LHCN-M2 (cell line): ENCODE results near the gene GRIK4. TPM values are rescaled to one million over a fixed set of nuclear protein-coding genes. Genes with fewer than 3 reads are reported as not detected.

ENCODE experiments used
- DNase-seq: peaks from one replicate; pipeline ENCODE4 v3.0.0-alpha.2; 2012; ENCODE audit warnings: low read depth
- total RNA-seq: library from RNA; depleted of rRNA; stranded (reverse); fragments of >200 nt; gene quantifications from 2 replicates; pipeline ENCODE4 v1.2.3, GENCODE V29; 2014

The GRIK4 gene
- total RNA-seq, 1 experiment from 2014 or later: 0.06 TPM

DNA sequence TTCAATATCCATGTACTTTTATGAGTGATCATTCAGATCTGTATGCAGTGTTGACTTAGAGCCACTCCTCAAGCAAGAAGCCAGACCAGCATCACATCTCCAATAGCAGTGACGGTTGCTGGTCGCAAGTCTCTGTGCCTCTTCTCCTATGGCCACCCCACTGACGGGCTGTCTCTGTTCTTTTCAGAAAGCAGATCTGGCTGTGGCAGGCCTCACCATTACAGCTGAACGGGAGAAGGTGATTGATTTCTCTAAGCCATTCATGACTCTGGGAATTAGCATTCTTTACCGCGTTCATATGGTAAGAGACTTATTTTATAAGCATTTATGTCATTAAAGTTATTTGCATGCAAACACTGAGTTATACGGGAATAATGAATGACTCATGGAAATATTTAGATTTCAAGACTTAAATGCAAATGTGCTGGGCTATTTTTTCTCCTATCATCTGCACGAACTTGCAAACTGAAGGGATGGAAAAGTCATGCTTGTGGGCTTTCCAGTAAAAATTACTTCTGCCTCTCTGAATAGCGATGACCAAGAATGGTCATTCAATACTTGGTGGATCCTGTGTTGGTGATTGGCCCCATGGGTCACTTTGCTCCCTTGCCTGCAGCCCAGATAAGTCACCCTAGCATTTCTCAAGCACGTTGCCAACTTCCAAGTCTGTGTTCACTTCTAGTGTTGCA lies 428.8 kb downstream of the GRIK4 start:
- DNase-seq: no peak

DNA sequence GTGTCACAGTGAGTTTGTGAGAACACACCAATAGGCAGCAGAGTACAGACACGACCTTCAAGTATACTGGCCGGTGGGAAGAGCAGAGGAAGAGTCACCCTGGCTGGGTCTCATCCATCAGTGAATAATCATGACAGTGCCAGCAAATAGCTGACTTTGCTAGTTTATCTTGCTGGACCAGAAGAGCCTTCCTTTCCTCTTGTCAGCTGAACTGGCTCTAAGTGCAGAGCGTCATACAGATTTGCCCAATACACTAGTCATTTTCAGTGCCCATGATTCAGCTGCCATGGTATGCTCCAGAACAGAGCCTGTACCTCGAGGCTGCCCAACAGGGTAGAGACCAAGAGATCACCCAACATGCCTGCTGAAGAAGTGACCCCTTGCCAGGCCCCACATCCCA lies 429.5 kb downstream of the GRIK4 start:
- no peak for DNase-seq

GRCh38 chr11:120942701-120943100 lies 431.2 kb downstream of the GRIK4 start:
- DNase-seq: no peak

DNA sequence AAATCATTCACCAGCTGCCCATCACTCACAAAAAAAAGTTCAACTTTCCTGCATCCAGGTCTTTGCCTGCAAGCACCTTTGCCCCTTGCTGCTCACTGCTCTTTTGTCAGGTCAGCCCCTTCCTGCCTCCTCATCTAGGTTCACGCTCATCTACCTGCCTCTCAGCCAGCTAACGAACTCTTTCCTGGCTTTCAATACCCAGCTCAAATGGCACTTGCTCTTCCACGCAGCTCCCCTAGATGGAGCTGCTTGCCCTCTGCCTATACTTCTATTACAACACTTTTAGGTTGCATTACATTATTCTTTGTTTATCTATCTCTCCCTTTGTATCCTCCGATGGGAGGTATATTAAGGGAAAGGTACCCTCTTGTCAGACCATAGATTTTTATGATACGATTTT lies 433.5 kb downstream of the GRIK4 start:
- DNase-seq: no peak

GRCh38 chr11:120950880-120951279 lies 439.3 kb downstream of the GRIK4 start:
- DNase-seq: no peak

DNA sequence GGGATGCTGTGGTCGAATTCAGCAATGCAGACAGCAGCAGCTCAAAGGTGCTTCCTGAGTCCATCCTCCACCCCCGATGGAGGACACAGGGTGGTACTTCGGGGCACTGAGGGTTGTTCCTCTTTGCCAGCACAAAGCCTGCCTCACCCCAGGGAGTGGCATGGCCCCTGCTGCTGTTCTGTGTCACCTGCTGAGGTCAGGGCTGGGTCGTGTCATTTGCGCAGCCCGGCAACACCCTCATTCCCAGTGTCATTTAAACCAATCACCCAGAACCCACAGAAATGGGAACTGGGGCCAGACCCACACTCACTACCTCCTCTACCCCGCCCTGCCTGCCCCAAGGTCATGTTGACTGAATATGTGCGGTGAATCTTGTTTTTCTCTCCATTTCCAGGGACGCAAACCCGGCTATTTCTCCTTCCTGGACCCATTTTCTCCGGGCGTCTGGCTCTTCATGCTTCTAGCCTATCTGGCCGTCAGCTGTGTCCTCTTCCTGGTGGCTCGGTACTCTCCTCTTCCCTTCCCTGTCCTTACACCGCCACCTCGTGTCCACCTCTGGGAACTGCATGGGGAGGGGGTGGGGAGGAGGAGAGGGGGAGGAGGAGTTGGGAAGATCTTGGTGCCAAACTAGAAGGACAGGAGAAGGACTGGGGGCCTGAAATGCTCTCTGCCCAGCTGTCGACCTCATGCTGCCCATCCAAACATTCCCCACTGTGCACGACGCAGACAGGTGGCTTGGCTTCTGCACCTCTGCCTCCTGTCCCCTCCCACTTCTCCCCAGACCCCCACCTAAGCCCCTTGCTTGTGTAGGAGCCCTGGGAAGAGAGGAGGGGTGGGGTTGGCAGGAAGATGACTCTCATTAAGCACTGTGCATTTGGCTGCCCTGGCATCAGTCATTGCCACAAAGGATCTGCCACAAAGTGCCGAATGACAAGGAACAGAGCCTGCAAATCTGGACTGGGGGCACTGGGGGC lies 441.2 kb downstream of the GRIK4 start:
- DNase-seq: peak; percentile 68

DNA sequence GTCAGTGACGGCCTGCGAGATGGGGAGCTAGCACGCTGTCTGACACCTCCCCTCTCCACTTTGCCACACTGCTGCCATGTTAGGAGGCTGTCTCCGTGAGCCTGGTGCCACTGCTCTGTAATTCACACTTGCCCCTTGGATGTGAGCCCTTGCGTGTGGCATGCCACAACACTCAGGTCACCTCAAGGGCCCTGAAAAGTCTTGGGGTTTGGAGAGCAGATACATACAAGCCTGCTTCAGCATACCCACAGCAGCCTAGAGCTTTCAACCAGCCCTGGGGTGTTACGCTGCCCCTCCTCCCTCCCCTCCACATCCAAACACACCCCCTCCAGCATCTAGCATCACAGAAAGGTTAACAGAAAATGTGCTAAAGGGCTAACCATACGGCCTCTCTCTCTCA lies 442.8 kb downstream of the GRIK4 start:
- DNase-seq: no peak

DNA sequence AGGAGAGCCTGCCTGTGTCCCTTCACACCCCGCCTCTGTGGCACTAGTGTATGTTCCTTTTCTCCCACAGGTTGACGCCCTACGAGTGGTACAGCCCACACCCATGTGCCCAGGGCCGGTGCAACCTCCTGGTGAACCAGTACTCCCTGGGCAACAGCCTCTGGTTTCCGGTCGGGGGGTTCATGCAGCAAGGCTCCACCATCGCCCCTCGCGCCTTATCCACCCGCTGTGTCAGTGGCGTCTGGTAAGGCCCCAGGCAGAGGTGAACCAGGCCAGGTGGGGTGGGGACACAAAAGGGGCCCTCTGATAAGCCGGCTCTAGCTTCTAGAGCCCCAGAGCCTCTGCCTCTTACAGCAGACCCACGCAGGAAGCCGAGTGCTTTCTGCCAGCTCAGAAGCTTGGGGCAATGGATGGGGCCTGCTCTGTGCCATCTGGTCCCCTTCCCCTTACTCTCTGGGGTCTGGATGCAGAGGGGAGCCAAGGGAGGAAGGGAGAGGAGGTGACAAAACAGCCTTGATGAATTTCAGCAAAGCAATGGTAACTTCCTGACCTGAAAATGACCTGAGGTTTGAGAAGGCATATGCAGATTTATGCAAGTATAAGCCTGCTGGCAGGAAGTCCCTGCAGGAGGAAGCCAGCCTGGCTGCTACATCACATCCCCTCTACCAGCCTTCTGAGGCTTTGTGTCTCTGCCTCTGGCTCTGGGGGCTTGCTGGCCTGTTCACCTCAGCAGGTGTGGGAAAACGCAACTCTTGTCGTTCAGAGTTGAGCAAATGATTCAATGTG lies 445.4 kb downstream of the GRIK4 start:
- DNase-seq: no peak

DNA sequence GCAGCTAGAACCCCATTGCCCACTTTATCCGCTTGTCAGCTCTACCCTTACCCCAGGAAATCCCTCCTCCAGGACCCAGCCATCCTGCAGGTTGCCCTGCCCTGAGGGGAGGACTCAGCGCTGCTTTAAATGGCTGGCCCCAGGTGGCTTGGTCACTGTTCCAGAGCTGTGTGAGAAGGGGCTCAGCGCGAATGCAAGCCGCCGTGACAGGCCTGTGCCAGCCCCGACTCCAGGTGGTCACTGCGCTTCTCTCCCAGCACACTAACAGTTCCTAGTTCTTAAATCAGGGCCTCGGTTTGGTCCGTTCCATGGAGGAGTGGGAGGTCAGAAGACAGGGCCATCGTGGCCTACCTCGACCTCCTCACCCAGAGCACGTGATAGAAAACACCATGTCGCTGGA lies 446.6 kb downstream of the GRIK4 start:
- DNase-seq: no peak

DNA sequence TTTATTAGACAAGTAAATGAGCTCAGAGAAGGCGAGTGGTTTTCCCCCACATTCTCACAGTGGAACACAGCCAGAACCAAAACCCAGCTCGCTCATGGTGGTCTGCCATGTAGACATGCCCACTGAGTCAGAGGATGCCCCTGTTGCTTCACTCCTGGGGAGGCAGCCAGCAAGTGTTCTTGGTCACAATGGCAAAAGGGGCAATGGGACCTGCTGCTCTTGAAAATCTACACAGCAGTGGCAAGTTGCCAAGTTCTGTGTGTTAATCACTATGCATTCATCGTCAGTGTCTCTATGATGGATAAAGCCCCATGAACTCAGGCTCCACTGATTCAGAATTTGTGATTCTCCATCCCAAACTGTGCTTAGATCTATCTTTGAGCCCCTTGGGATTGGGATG lies 447.6 kb downstream of the GRIK4 start:
- no peak for DNase-seq

DNA sequence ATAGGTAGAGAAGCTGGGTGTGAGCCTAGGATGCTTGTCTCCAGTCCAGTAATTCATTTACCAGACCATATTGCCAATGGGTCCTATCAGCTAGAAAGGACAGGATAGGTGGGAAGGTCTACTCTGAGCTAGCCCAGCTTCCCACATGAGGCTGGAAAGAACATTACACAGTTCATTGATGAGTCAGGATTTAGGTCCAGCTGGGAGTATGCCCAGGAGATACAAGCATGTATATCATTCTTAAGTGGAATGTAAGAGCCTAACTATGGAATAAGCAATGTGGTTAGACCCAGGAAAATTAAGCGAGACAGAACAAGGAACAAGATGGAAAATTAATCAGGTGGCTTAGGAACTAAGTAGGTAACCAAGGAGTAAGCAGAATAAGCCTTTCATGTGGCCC lies 453.3 kb downstream of the GRIK4 start:
- DNase-seq: no peak

- DNase-seq: no peak
These were observed 455.3 kb downstream of the GRIK4 start for GRCh38 chr11:120966840-120967239.

- peak; percentile 66 for DNase-seq
These were observed 458.4 kb downstream of the GRIK4 start for GRCh38 chr11:120969993-120970392.

DNA sequence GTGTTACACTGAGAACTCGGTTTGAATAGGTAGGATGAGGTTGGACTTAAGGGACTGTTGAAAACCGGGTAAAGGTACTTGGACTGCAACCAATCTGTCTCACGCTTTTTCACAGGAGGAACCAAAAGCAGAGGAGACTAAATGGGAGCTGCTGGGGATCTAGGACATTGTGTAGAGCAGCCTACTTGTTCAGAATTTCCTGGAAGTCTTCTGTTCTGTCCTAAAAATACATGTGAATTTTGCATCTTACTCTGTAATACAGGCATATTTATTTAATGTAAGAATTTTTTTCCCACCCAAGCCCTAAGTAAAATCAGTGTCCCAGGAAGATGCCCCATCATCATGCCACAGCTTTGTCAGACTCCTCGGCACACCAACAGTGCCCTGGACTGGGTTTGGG lies 460.3 kb downstream of the GRIK4 start:
- DNase-seq: no peak

GRCh38 chr11:120972621-120973020 lies 461.1 kb downstream of the GRIK4 start:
- no peak for DNase-seq

DNA sequence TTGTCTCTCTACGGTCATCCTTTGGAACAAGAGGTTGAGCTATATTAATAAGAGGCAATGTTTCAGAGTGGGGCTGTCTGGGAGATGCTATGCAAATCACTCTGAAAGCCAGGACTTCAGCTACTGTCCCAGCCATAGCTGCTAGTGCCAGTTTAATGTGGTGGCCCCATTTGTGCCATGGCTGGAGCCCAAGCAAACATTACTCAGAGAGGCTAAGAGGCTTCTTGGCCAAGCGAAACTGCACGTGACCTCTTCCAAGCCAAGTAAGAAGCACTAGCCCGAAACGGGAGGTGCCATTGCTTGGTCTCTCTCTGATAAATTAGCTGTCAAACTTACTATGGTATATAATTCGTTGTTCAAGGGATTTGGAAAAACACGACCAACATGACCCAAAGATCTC lies 462.0 kb downstream of the GRIK4 start:
- DNase-seq: no peak

GRCh38 chr11:120974466-120974865 lies 462.9 kb downstream of the GRIK4 start:
- DNase-seq: no peak

GRCh38 chr11:120974965-120975364 lies 463.4 kb downstream of the GRIK4 start:
- peak; percentile 27 for DNase-seq

GRCh38 chr11:120977266-120978137 lies 466.0 kb downstream of the GRIK4 start:
- DNase-seq: peak; percentile 82

DNA sequence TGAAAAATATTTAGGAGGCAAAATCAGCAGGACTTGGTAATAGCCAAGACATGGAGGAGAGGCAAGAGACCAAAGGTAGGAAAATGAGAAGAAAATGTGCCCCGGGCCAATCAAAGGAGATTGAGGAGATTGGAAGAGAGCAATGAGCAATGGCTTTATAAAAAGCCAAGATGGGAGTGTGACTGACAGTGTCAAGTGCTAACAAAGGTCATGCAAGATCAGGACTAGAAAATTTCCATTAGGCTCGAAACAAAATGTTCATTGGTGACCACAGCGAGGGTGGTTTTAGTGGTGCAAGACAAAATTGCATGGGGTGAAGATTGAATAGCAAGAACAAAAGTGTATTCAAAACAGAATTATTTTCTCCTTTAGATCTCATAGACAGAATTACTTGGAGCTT lies 467.2 kb downstream of the GRIK4 start:
- peak; percentile 80 for DNase-seq
